ENCODE data around the gene IWS1. TPM values are rescaled to one million over a fixed set of nuclear protein-coding genes. Genes with fewer than 3 reads are reported as not detected.
"Not testable (repeated sequence)": the region's sequence is repeated elsewhere in the genome, so short reads cannot be mapped to it uniquely, and the experiment has no call there.

The IWS1 gene
- total RNA-seq, 1 donor from 2014 or later, result 49.3 TPM

GRCh38 chr2:127530245-127531140 lies 4.2 kb upstream of the IWS1 start:
- POLR2A ChIA-PET, result no interaction called here
- Mint-ChIP-seq H3K27me3 (peaks cover 5% of the 10 kb centered on the region), H3K36me3 (ENCODE audit: low read depth) (peaks cover 12% of the 10 kb centered on the region), H3K4me1 (peaks cover 10% of the 10 kb centered on the region), H3K27ac (no peak overlapping the region), H3K9me3 (no peaks in the 10 kb centered on the region), H3K4me3 (no peak overlapping the region)
- TF ChIP-seq CTCF (IDR thresholded peaks at IDR 0.05), result no peak
- DNase-seq (no peak), ATAC-seq (ENCODE audit: low read depth) (no peak)
- CTCF ChIA-PET, result interaction anchor here (1.5 kb wide), 1 partner anchor 60 kb away, joined by 4 read pairs; no protein-coding TSS in a partner anchor
- intact Hi-C loops (cut with micrococcal nuclease), result no loop called here

GRCh38 chr2:127529416-127529815 lies 3.1 kb upstream of the IWS1 start:
- Mint-ChIP-seq H3K36me3 (ENCODE audit: low read depth) (peaks cover 15% of the 10 kb centered on the region), H3K4me1 (peaks cover 17% of the 10 kb centered on the region)
- H3K27me3 Mint-ChIP-seq; H3K9me3 Mint-ChIP-seq; ATAC-seq (ENCODE audit: low read depth); POLR2A ChIA-PET; H3K4me3 Mint-ChIP-seq; DNase-seq; H3K27ac Mint-ChIP-seq: not testable (repeated sequence)
- CTCF ChIA-PET, result interaction anchor here (1.5 kb wide), 1 partner anchor 61 kb away, joined by 4 read pairs; no protein-coding TSS in a partner anchor
- intact Hi-C loops (cut with micrococcal nuclease), result loop anchor here (5.0 to 10.0 kb wide), 2 partner anchors 117 to 285 kb away; partner anchors contain the start of gene WDR33

GRCh38 chr2:127528487-127528886 lies 2.2 kb upstream of the IWS1 start:
- H3K4me1 Mint-ChIP-seq, result peaks cover 23% of the 10 kb centered on the region
- ATAC-seq (ENCODE audit: low read depth) (no peak), DNase-seq (no peak)
- no peak overlapping the region for H3K27ac Mint-ChIP-seq
- H3K27me3 Mint-ChIP-seq, result no peaks in the 10 kb centered on the region
- H3K36me3 Mint-ChIP-seq (ENCODE audit: low read depth), result peaks cover 20% of the 10 kb centered on the region
- ChIA-PET CTCF (interaction anchor here (1.2 to 1.5 kb wide), 2 partner anchors 49 to 62 kb away, joined by 3 to 4 read pairs; no protein-coding TSS in a partner anchor), POLR2A (no interaction called here)
- no peaks in the 10 kb centered on the region for H3K9me3 Mint-ChIP-seq
- no peak for TF ChIP-seq CTCF (IDR thresholded peaks at IDR 0.05)
- intact Hi-C loops (cut with micrococcal nuclease), result loop anchor here (5.0 to 10.0 kb wide), 2 partner anchors 116 to 286 kb away; partner anchors contain the start of gene WDR33
- no peak overlapping the region for H3K4me3 Mint-ChIP-seq

GRCh38 chr2:127527001-127527804 lies 914 bp upstream of the IWS1 start:
- Mint-ChIP-seq H3K4me1 (peaks cover 29% of the 10 kb centered on the region), H3K4me3 (peak overlapping the region; percentile 95), H3K9me3 (no peaks in the 10 kb centered on the region), H3K27me3 (no peaks in the 10 kb centered on the region), H3K36me3 (ENCODE audit: low read depth) (peaks cover 31% of the 10 kb centered on the region), H3K27ac (peak overlapping the region; percentile 98)
- intact Hi-C loops (cut with micrococcal nuclease), result loop anchor here (5.0 to 10.0 kb wide), 2 partner anchors 115 to 288 kb away; partner anchors contain the start of gene WDR33
- ChIA-PET CTCF (interaction anchor here (1.2 to 1.7 kb wide), 3 partner anchors 48 to 123 kb away, joined by 3 to 8 read pairs (median 6); no protein-coding TSS in a partner anchor), POLR2A (interaction anchor here (0.6 to 2.3 kb wide), 20 partner anchors 9 to 564 kb away, joined by 3 to 26 read pairs (median 4); partner anchors contain the start of genes ERCC3, SFT2D3 and UGGT1)
- ATAC-seq (ENCODE audit: low read depth) (peak; percentile 3), DNase-seq (no peak)
- TF ChIP-seq CTCF (IDR thresholded peaks at IDR 0.05), result no peak

- Mint-ChIP-seq H3K36me3 (ENCODE audit: low read depth) (peaks cover 39% of the 10 kb centered on the region), H3K9me3 (no peaks in the 10 kb centered on the region), H3K4me3 (peak overlapping the region; percentile 95), H3K27ac (peak overlapping the region; percentile 98), H3K27me3 (no peaks in the 10 kb centered on the region), H3K4me1 (peaks cover 32% of the 10 kb centered on the region)
- no peak for TF ChIP-seq CTCF (IDR thresholded peaks at IDR 0.05)
- DNase-seq (no peak), ATAC-seq (ENCODE audit: low read depth) (no peak)
- intact Hi-C loops (cut with micrococcal nuclease), result loop anchor here (1.0 to 10.0 kb wide), 9 partner anchors 53 to 566 kb away; partner anchors contain the start of genes SAP130, SFT2D3, UGGT1 and WDR33
- ChIA-PET POLR2A (interaction anchor here (0.9 to 2.3 kb wide), 13 partner anchors 10 to 565 kb away, joined by 3 to 26 read pairs (median 6); partner anchors contain the start of genes ERCC3, MAP3K2, SFT2D3 and UGGT1), CTCF (interaction anchor here (0.7 to 1.7 kb wide), 2 partner anchors 66 to 124 kb away, joined by 4 to 8 read pairs; no protein-coding TSS in a partner anchor)
Observed at GRCh38 chr2:127525691-127526131, 578 bp downstream of the IWS1 start.

- POLR2A ChIA-PET; H3K27me3 Mint-ChIP-seq; DNase-seq; CTCF ChIA-PET; ATAC-seq (ENCODE audit: low read depth); H3K9me3 Mint-ChIP-seq; H3K27ac Mint-ChIP-seq: not testable (repeated sequence)
- intact Hi-C loops (cut with micrococcal nuclease), result loop anchor here (10.0 kb wide), 1 partner anchor 290 kb away; the partner anchor contains the start of gene WDR33
- peaks cover 52% of the 10 kb centered on the region for H3K36me3 Mint-ChIP-seq (ENCODE audit: low read depth)
- peaks cover 34% of the 10 kb centered on the region for H3K4me1 Mint-ChIP-seq
- H3K4me3 Mint-ChIP-seq, result peak overlapping the region; percentile 19
Observed at GRCh38 chr2:127524198-127524834, 2.0 kb downstream of the IWS1 start.
